ENCODE data around the gene CACNG3. TPM values are rescaled to one million over a fixed set of nuclear protein-coding genes. Genes with fewer than 3 reads are reported as not detected.

CACNG3 gene
- total RNA-seq, 1 experiment from 2014 or later = not detected

GRCh38 chr16:24396350-24397271 lies 140.5 kb downstream of the CACNG3 start:
- no peak for DNase-seq
- H3K9me3 ChIP-seq = peaks cover 2% of the 10 kb centered on the region; the same call in 1 of the 2 replicates
- H3K36me3 ChIP-seq = no peaks in the 10 kb centered on the region
- H3K4me3 ChIP-seq = no peak overlapping the region
- peaks cover 11% of the 10 kb centered on the region for H3K27me3 ChIP-seq

DNA sequence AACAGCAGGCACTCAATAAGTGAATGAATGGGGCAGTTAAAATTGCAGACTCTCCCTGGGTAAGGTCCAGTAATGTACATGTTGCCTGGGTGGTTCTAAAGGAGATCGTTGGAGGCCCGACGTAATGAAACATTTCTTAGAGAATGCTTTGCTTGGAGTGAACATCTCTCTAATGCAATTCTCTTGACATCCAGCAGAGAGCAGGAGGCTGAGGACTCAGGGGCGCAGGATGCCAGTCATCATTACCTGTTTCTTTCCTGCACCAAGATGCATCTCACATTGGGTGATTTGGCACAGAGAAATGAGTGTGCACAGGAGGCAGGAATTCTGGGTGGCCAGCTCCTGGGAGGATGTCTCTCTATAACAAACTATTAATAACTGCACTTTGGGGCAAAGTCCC lies 152.9 kb downstream of the CACNG3 start:
- no peak overlapping the region for H3K4me3 ChIP-seq
- DNase-seq = no peak
- no peaks in the 10 kb centered on the region for H3K9me3 ChIP-seq
- H3K36me3 ChIP-seq = no peaks in the 10 kb centered on the region
- no peaks in the 10 kb centered on the region for H3K27me3 ChIP-seq

Measured in MG63 (cell line).